SK-N-SH (cell line): ENCODE measurements around the gene PGRMC2.

Source experiments
- CTCF ChIP-seq: fragments of 200-600 bp; sonication (generic); IDR thresholded peaks from 2 replicates; pipeline ENCODE4 v1.6.1; 2017; ENCODE audit warnings: antibody characterized with exemption, mild to moderate bottlenecking, moderate library complexity
- TEAD4 ChIP-seq: IDR thresholded peaks from 2 replicates; pipeline ENCODE4 v1.4.0; 2012; ENCODE audit warnings: mild to moderate bottlenecking, borderline replicate concordance; ENCODE audit not compliant: insufficient read depth
- TF ChIP-seq, protein P1 (sequence below): IDR thresholded peaks from 2 replicates; pipeline ENCODE4 v1.4.0; 2012; ENCODE audit warnings: low read depth, borderline replicate concordance

GRCh38 chr4:128299848-128300247, 12.2 kb upstream of the PGRMC2 start:
- TF ChIP-seq, protein P1, sequence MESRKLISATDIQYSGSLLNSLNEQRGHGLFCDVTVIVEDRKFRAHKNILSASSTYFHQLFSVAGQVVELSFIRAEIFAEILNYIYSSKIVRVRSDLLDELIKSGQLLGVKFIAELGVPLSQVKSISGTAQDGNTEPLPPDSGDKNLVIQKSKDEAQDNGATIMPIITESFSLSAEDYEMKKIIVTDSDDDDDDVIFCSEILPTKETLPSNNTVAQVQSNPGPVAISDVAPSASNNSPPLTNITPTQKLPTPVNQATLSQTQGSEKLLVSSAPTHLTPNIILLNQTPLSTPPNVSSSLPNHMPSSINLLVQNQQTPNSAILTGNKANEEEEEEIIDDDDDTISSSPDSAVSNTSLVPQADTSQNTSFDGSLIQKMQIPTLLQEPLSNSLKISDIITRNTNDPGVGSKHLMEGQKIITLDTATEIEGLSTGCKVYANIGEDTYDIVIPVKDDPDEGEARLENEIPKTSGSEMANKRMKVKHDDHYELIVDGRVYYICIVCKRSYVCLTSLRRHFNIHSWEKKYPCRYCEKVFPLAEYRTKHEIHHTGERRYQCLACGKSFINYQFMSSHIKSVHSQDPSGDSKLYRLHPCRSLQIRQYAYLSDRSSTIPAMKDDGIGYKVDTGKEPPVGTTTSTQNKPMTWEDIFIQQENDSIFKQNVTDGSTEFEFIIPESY: no peak
- no peak for TF ChIP-seq CTCF
- TF ChIP-seq TEAD4: no peak
